Right atrium auricular region (tissue), 2 donors: ENCODE data around the gene NFATC2IP. TPM values are rescaled to one million over a fixed set of nuclear protein-coding genes. Genes with fewer than 3 reads are reported as not detected.

Experiments used
- DNase-seq: peaks from one replicate; pipeline ENCODE4 v3.0.0-alpha.2; 2019; ENCODE audit warnings: low spot score
- H3K27ac ChIP-seq, 2 donors: fragments of 200-600 bp; sonication (generic); 1 replicate in 1 of 2; 2 replicates in 1 of 2; pipeline ENCODE4 v1.5.1; 2016 to 2019
- H3K27me3 ChIP-seq, 2 donors: fragments of 200-600 bp; sonication (generic); one replicate each; pipeline versions ENCODE4 v1.5.1 to v1.6.0; 2017 to 2019
- H3K36me3 ChIP-seq: fragments of 200-600 bp; sonication (generic); one replicate; pipeline ENCODE4 v1.5.1; 2016
- H3K4me1 ChIP-seq, 2 donors: fragments of 200-600 bp; sonication (generic); one replicate each; pipeline versions ENCODE4 v1.5.1 to v1.6.0; 2017 to 2019
- H3K4me3 ChIP-seq, 2 donors: fragments of 200-600 bp; sonication (generic); 1 replicate in 1 of 2; 2 replicates in 1 of 2; pipeline ENCODE4 v1.5.1; 2017 to 2019; ENCODE audit warnings: mild to moderate bottlenecking in 1 of 2, moderate library complexity in 1 of 2
- H3K9me3 ChIP-seq, 2 donors: fragments of 200-600 bp; sonication (generic); one replicate each; pipeline ENCODE4 v1.5.1; 2019
- total RNA-seq, 2 donors: library from RNA; depleted of rRNA; stranded (reverse); fragments of >200 nt; gene quantifications; one replicate each; pipeline ENCODE4 v1.1.0, GENCODE V29; 2016
- TF ChIP-seq, protein P1 (sequence below), 2 donors: fragments of 200-600 bp; sonication (generic); IDR thresholded peaks; one replicate each; pipeline ENCODE4 v1.5.1; 2019; ENCODE audit warnings: antibody characterized with exemption in 2 of 2

The NFATC2IP gene
- total RNA-seq, 2 donors from 2014 or later = 10.6 to 13.0 TPM

DNA sequence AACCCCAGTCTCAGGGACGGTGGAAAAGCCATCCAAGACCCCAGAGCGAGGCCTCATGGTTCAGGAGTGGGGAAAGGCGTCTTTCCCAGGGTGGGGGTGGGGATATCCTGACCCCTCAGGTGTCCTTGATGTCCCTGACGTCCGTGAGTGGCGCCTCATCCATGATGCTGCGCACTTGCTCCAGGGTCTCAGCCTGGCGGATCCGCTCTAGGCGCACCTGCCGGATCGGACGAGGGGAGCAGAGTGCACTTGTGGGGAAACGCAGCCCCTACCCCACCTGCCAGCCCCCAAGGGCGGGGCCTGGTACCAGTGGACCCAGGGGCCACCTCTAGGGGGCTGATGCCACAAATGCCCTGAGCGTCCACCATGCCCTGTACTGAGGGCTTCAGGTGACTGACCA, 45.9 kb upstream of the NFATC2IP start:
- TF ChIP-seq, protein P1, sequence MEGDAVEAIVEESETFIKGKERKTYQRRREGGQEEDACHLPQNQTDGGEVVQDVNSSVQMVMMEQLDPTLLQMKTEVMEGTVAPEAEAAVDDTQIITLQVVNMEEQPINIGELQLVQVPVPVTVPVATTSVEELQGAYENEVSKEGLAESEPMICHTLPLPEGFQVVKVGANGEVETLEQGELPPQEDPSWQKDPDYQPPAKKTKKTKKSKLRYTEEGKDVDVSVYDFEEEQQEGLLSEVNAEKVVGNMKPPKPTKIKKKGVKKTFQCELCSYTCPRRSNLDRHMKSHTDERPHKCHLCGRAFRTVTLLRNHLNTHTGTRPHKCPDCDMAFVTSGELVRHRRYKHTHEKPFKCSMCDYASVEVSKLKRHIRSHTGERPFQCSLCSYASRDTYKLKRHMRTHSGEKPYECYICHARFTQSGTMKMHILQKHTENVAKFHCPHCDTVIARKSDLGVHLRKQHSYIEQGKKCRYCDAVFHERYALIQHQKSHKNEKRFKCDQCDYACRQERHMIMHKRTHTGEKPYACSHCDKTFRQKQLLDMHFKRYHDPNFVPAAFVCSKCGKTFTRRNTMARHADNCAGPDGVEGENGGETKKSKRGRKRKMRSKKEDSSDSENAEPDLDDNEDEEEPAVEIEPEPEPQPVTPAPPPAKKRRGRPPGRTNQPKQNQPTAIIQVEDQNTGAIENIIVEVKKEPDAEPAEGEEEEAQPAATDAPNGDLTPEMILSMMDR (IDR thresholded peaks at IDR 0.05) = no peak
- DNase-seq = no peak
- peaks cover 25% of the 10 kb centered on the region for H3K36me3 ChIP-seq
- no peaks in the 10 kb centered on the region for H3K9me3 ChIP-seq
- no peak overlapping the region for H3K4me3 ChIP-seq
- no peak overlapping the region for H3K27ac ChIP-seq
- H3K4me1 ChIP-seq = no peaks in the 10 kb centered on the region
- H3K27me3 ChIP-seq = no peaks in the 10 kb centered on the region

- Histone ChIP-seq H3K9me3 (no peaks in the 10 kb centered on the region), H3K36me3 (peaks cover 27% of the 10 kb centered on the region), H3K4me3 (no peak overlapping the region), H3K27me3 (no peaks in the 10 kb centered on the region), H3K27ac (no peak overlapping the region), H3K4me1 (no peaks in the 10 kb centered on the region)
- DNase-seq = no peak
- TF ChIP-seq, protein P1 (IDR thresholded peaks at IDR 0.05) = no peak
Measured at GRCh38 chr16:28905229-28905754, 45.4 kb upstream of the NFATC2IP start.

- Histone ChIP-seq H3K27me3 (no peaks in the 10 kb centered on the region), H3K36me3 (peaks cover 33% of the 10 kb centered on the region), H3K27ac (no peak overlapping the region), H3K9me3 (no peaks in the 10 kb centered on the region), H3K4me3 (no peak overlapping the region), H3K4me1 (no peaks in the 10 kb centered on the region)
- TF ChIP-seq, protein P1 (IDR thresholded peaks at IDR 0.05) = no peak
- no peak for DNase-seq
Measured at GRCh38 chr16:28905800-28906372, 44.9 kb upstream of the NFATC2IP start.

GRCh38 chr16:28910086-28911031, 40.4 kb upstream of the NFATC2IP start:
- Histone ChIP-seq H3K4me3 (no peak overlapping the region), H3K27me3 (no peaks in the 10 kb centered on the region), H3K27ac (no peak overlapping the region), H3K4me1 (no peaks in the 10 kb centered on the region), H3K9me3 (no peaks in the 10 kb centered on the region), H3K36me3 (peaks cover 40% of the 10 kb centered on the region)
- TF ChIP-seq, protein P1 (IDR thresholded peaks at IDR 0.05) = no peak
- DNase-seq = no peak

DNA sequence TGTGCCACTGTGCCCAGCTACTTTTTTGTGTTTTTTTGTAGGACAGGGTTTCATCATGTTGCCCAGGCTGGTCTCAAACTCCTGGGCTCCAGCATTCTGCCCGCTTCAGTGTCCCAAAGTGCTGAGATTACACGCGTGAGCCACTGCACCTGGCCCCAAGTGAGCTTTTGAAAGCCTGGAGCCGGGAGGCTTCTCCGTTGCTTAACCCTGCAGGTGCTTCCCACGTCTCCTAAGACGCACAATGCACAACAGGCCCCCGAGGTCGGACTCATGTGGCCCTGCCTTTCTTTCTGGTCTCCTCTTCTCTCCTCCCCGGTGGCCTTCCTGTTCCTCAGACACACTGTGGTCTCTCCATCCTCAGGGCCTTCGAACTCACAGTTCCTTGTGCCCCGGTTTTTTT, 38.2 kb upstream of the NFATC2IP start:
- peaks cover 54% of the 10 kb centered on the region for H3K36me3 ChIP-seq
- TF ChIP-seq, protein P1 (IDR thresholded peaks at IDR 0.05) = no peak
- DNase-seq = no peak
- H3K4me3 ChIP-seq = no peak overlapping the region
- H3K27ac ChIP-seq = no peak overlapping the region
- no peaks in the 10 kb centered on the region for H3K27me3 ChIP-seq
- H3K9me3 ChIP-seq = no peaks in the 10 kb centered on the region
- no peaks in the 10 kb centered on the region for H3K4me1 ChIP-seq
